C4-2B (cell line): ENCODE measurements around the gene COL6A1.

ENCODE experiments used
- ZFX ChIP-seq: fragments of 450-650 bp; IDR thresholded peaks from 2 replicates; pipeline ENCODE4 v1.6.1; 2017
- TF ChIP-seq, protein P1 (sequence below): fragments of 450-650 bp; conservative IDR thresholded peaks from 2 replicates; pipeline ENCODE4 v1.5.1; 2017; ENCODE audit warnings: mild to moderate bottlenecking

GRCh38 chr21:46014828-46015227 lies 33.3 kb downstream of the COL6A1 start:
- TF ChIP-seq, protein P1, sequence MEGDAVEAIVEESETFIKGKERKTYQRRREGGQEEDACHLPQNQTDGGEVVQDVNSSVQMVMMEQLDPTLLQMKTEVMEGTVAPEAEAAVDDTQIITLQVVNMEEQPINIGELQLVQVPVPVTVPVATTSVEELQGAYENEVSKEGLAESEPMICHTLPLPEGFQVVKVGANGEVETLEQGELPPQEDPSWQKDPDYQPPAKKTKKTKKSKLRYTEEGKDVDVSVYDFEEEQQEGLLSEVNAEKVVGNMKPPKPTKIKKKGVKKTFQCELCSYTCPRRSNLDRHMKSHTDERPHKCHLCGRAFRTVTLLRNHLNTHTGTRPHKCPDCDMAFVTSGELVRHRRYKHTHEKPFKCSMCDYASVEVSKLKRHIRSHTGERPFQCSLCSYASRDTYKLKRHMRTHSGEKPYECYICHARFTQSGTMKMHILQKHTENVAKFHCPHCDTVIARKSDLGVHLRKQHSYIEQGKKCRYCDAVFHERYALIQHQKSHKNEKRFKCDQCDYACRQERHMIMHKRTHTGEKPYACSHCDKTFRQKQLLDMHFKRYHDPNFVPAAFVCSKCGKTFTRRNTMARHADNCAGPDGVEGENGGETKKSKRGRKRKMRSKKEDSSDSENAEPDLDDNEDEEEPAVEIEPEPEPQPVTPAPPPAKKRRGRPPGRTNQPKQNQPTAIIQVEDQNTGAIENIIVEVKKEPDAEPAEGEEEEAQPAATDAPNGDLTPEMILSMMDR = no peak
- TF ChIP-seq ZFX = no peak
